Panc1 (cell line): Measurements from ENCODE around the gene PLEKHO1.

Source experiments
- SIN3A ChIP-seq: IDR thresholded peaks from 2 replicates; pipeline ENCODE4 v1.6.1; 2012; ENCODE audit warnings: low read depth, mild to moderate bottlenecking, low read length, moderate library complexity, borderline replicate concordance; ENCODE audit not compliant: insufficient read depth
- TF ChIP-seq, protein P1 (sequence below): fragments of 450-650 bp; IDR thresholded peaks from 2 replicates; pipeline ENCODE4 v1.5.1; 2017; ENCODE audit warnings: mild to moderate bottlenecking

DNA sequence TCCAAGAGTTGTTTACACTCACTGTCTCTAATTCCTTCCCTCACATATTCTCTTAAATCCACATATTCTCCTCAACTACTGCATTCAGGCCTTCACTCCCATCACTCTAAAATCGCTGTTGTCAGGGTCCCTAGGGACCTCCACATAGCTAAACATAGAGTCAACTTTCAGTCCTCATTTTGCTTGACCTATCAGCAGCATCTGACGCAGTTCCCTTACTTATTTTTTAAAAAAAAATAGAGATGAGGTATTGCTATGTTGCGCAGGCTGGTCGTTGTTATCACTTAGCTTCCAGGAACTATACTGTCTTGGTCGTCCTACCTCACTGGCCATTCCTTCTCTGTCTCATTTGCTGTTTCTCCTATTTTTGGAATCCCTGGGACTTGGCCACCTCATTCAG is 11.7 kb upstream of the PLEKHO1 start:
- TF ChIP-seq, protein P1, sequence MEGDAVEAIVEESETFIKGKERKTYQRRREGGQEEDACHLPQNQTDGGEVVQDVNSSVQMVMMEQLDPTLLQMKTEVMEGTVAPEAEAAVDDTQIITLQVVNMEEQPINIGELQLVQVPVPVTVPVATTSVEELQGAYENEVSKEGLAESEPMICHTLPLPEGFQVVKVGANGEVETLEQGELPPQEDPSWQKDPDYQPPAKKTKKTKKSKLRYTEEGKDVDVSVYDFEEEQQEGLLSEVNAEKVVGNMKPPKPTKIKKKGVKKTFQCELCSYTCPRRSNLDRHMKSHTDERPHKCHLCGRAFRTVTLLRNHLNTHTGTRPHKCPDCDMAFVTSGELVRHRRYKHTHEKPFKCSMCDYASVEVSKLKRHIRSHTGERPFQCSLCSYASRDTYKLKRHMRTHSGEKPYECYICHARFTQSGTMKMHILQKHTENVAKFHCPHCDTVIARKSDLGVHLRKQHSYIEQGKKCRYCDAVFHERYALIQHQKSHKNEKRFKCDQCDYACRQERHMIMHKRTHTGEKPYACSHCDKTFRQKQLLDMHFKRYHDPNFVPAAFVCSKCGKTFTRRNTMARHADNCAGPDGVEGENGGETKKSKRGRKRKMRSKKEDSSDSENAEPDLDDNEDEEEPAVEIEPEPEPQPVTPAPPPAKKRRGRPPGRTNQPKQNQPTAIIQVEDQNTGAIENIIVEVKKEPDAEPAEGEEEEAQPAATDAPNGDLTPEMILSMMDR, result no peak
- no peak for TF ChIP-seq SIN3A
